GM23338 (cell line): ENCODE data around the gene THRA. TPM values are rescaled to one million over a fixed set of nuclear protein-coding genes. Genes with fewer than 3 reads are reported as not detected.
A peak's percentile ranks its signal among the peaks of the same experiment; 100 is the strongest.

Experiments used
- ATAC-seq: fragments of 200-7000 bp; cut with Tn5 transposase; 3 replicates; pipeline ENCODE4 v1.9.1; 2020
- DNase-seq: peaks from one replicate; pipeline ENCODE4 v3.0.0-alpha.2; 2015; ENCODE audit warnings: low spot score
- H2AFZ ChIP-seq: fragments of 200-600 bp; sonication (generic); 2 replicates; pipeline ENCODE4 v1.8.0; 2016; ENCODE audit warnings: antibody characterized with exemption, mild to moderate bottlenecking, moderate library complexity
- H3F3A ChIP-seq: fragments of 200-600 bp; sonication (generic); replicated peaks from 2 replicates; pipeline ENCODE4 v1.8.0; 2017; ENCODE audit warnings: antibody characterized with exemption, mixed run types, low read depth
- H3K27ac ChIP-seq: fragments of 200-600 bp; sonication (generic); 2 replicates; pipeline ENCODE4 v1.6.1; 2016; ENCODE audit warnings: low read depth
- H3K27me3 ChIP-seq: fragments of 200-600 bp; sonication (generic); 2 replicates; pipeline ENCODE4 v1.8.0; 2016; ENCODE audit warnings: mild to moderate bottlenecking, mixed run types, moderate library complexity; ENCODE audit not compliant: insufficient read depth
- H3K36me3 ChIP-seq: fragments of 200-600 bp; sonication (generic); 2 replicates; pipeline ENCODE4 v1.8.0; 2016; ENCODE audit warnings: mild to moderate bottlenecking; ENCODE audit not compliant: insufficient read depth
- H3K4me1 ChIP-seq: fragments of 200-600 bp; sonication (generic); 2 replicates; pipeline ENCODE4 v1.8.0; 2016; ENCODE audit warnings: mild to moderate bottlenecking, moderate library complexity; ENCODE audit not compliant: insufficient read depth
- H3K4me2 ChIP-seq: fragments of 200-600 bp; sonication (generic); 2 replicates; pipeline ENCODE4 v1.7.1; 2017; ENCODE audit warnings: mixed run types
- H3K4me3 ChIP-seq: fragments of 200-600 bp; sonication (generic); 2 replicates; pipeline ENCODE4 v1.6.1; 2016; ENCODE audit warnings: mixed run types
- H3K79me2 ChIP-seq: fragments of 200-600 bp; sonication (generic); replicated peaks from 2 replicates; pipeline ENCODE4 v1.8.0; 2017; ENCODE audit warnings: mild to moderate bottlenecking; ENCODE audit not compliant: insufficient read depth
- H3K9me2 ChIP-seq: fragments of 200-600 bp; sonication (generic); 2 replicates; pipeline ENCODE4 v1.8.0; 2017; ENCODE audit not compliant: insufficient read depth
- H4K20me1 ChIP-seq: fragments of 200-600 bp; sonication (generic); replicated peaks from 2 replicates; pipeline ENCODE4 v1.8.0; 2017; ENCODE audit warnings: mild to moderate bottlenecking; ENCODE audit not compliant: insufficient read depth
- H3K27ac Mint-ChIP-seq: 2 replicates; pipeline ENCODE4 v1.8.0; 2020; ENCODE audit warnings: inconsistent platforms, mild to moderate bottlenecking, moderate library complexity, mixed read lengths
- H3K27me3 Mint-ChIP-seq: 3 replicates; pipeline ENCODE4 v1.8.0; 2022; ENCODE audit warnings: low read depth, mild to moderate bottlenecking, moderate library complexity, mixed read lengths, inconsistent platforms; ENCODE audit not compliant: insufficient read depth, poor library complexity
- H3K36me3 Mint-ChIP-seq: 3 replicates; pipeline ENCODE4 v1.8.0; 2021; ENCODE audit warnings: low read depth, mild to moderate bottlenecking, inconsistent platforms, moderate library complexity, mixed read lengths
- H3K4me1 Mint-ChIP-seq: 3 replicates; pipeline ENCODE4 v1.8.0; 2020; ENCODE audit warnings: mild to moderate bottlenecking, inconsistent platforms, mixed read lengths
- H3K4me3 Mint-ChIP-seq: 3 replicates; pipeline ENCODE4 v1.8.0; 2021; ENCODE audit warnings: moderate library complexity, mild to moderate bottlenecking, inconsistent platforms, mixed read lengths
- H3K9me3 Mint-ChIP-seq: 3 replicates; pipeline ENCODE4 v1.8.0; 2020; ENCODE audit warnings: moderate library complexity, mild to moderate bottlenecking, inconsistent platforms, mixed read lengths
- CTCF ChIP-seq, 2 experiments: fragments of 200-600 bp in 1 of 2; sonication (generic) in 1 of 2; conservative IDR thresholded peaks; 2 replicates each; pipeline versions ENCODE4 v1.5.1 to v1.6.1; 2016 to 2017; ENCODE audit warnings: antibody characterized with exemption in 2 of 2, low read depth in 2 of 2, mild to moderate bottlenecking in 2 of 2, moderate library complexity in 1 of 2
- ETS1 ChIP-seq: IDR thresholded peaks from 2 replicates; pipeline ENCODE4 v1.6.1; 2016; ENCODE audit warnings: antibody characterized with exemption
- JUNB ChIP-seq: IDR thresholded peaks from one replicate; pipeline ENCODE4 v1.6.1; 2016; ENCODE audit warnings: antibody characterized with exemption; ENCODE audit not compliant: unreplicated experiment
- STAT1 ChIP-seq: IDR thresholded peaks from one replicate; pipeline ENCODE4 v1.6.1; 2016; ENCODE audit warnings: antibody characterized with exemption; ENCODE audit not compliant: unreplicated experiment
- ZNF331 ChIP-seq: fragments of 250-450 bp; sonication (Bioruptor Pico); IDR thresholded peaks from 2 replicates; pipeline ENCODE4 v1.5.0; 2020; ENCODE audit warnings: low read depth, mild to moderate bottlenecking, moderate library complexity
- ZNF462 ChIP-seq: fragments of 250-450 bp; sonication (Bioruptor Pico); IDR thresholded peaks from 2 replicates; pipeline ENCODE4 v1.5.0; 2020; ENCODE audit warnings: mild to moderate bottlenecking, moderate library complexity
- long read RNA-seq: library from polyadenylated mRNA; unstranded; transcript quantifications from one replicate; pipeline ENCODE4 v2.0.0, GENCODE V29; 2020; ENCODE audit not compliant: unreplicated experiment
- polyA plus RNA-seq: library from polyadenylated mRNA; unstranded; fragments of >200 nt; fragmentation: Nextera tagmentation; extraction: Ambion mirVana; gene quantifications from 2 replicates; pipeline ENCODE4 v1.2.1, GENCODE V29; 2016
- total RNA-seq: library from RNA; depleted of rRNA; stranded (reverse); fragments of >200 nt; shearing (Covaris generic); gene quantifications from 2 replicates; pipeline ENCODE4 v1.2.3, GENCODE V29; 2014; rRNA removed

Gene THRA
- total RNA-seq (9.6 and 10.5 TPM in 2 replicates), polyA plus RNA-seq (3.4 and 3.6 TPM in 2 replicates)
- long read RNA-seq, partial matches to known transcripts: 0 of 1 reads
- long read RNA-seq, other reads (novel, unspliced or antisense): 0 of 1 reads

GRCh38 chr17:40062329-40063186 lies at the start of gene THRA:
Gene THRA (plus strand): TSS chr17:40062965. CDS start chr17:40074489, 11,524 bp downstream.
- Mint-ChIP-seq H3K9me3 (no peaks in the 10 kb centered on the region), H3K36me3 (no peaks in the 10 kb centered on the region), H3K27ac (no peak within 1 kb of the TSS), H3K4me1 (peaks cover 58% of the 10 kb centered on the region), H3K4me3 (peak within 1 kb of the TSS; percentile 88), H3K27me3 (peaks cover 35% of the 10 kb centered on the region)
- H3F3A ChIP-seq: 0 out of 2 replicates have a peak, but pooled peaks cover 15% of the 10 kb centered on the region
- no peaks in the 10 kb centered on the region for H3K36me3 ChIP-seq
- H3K4me2 ChIP-seq: peak within 1 kb of the TSS; percentile 89
- no peaks in the 10 kb centered on the region for H3K9me2 ChIP-seq
- peaks cover 34% of the 10 kb centered on the region for H3K4me1 ChIP-seq
- ATAC-seq (peak; percentile 62), DNase-seq (peak; percentile 83)
- H2AFZ ChIP-seq: peak within 1 kb of the TSS; percentile 91
- no peak for TF ChIP-seq ETS1
- no peak for TF ChIP-seq ZNF331 (CRISPR knock-in tag)
- no peak for TF ChIP-seq STAT1
- TF ChIP-seq JUNB: no peak
- peak in 1 of 2 experiments; percentile 36; a peak in 2 of 4 replicates for TF ChIP-seq CTCF (conservative IDR thresholded peaks at IDR 0.05; ENCODE audit: low read depth in 2 of 2)
- no peak for TF ChIP-seq ZNF462 (CRISPR knock-in tag)
- no peaks in the 10 kb centered on the region for H3K79me2 ChIP-seq
- H4K20me1 ChIP-seq: no peaks in the 10 kb centered on the region
- peaks cover 20% of the 10 kb centered on the region for H3K27me3 ChIP-seq
- no peak within 1 kb of the TSS for H3K27ac ChIP-seq
- H3K4me3 ChIP-seq: peak within 1 kb of the TSS; percentile 92
